DOHH2 (cell line): ENCODE results near the gene CACNA1B.

Experiments
- CTCF ChIP-seq: fragments of 200-600 bp; sonication (generic); IDR thresholded peaks from one replicate; pipeline ENCODE4 v1.5.1; 2014; ENCODE audit warnings: antibody characterized with exemption, mild to moderate bottlenecking, low read depth, low read length; ENCODE audit not compliant: poor library complexity, severe bottlenecking
- EZH2phosphoT487 ChIP-seq: fragments of 200-600 bp; sonication (generic); IDR thresholded peaks from 2 replicates; pipeline ENCODE4 v1.6.1; 2017; ENCODE audit warnings: borderline replicate concordance, mild to moderate bottlenecking, antibody characterized with exemption, low read length, moderate library complexity, mixed read lengths

- TF ChIP-seq CTCF (no peak), EZH2phosphoT487 (no peak)
Observed at GRCh38 chr9:138050472-138051330, 173.1 kb downstream of the CACNA1B start.
